OCI-LY1 (cell line): ENCODE measurements around the gene KCNJ16.

Experiments used
- H2AFZ ChIP-seq: fragments of 200-600 bp; sonication (generic), shearing (Covaris generic); 2 replicates; pipeline ENCODE4 v1.6.0; 2014; ENCODE audit warnings: antibody characterized with exemption, mild to moderate bottlenecking, low read length
- H3F3A ChIP-seq: fragments of 200-600 bp; sonication (generic), shearing (Covaris generic); 2 replicates; pipeline ENCODE4 v1.6.0; 2014; ENCODE audit warnings: mild to moderate bottlenecking, antibody characterized with exemption, low read length, moderate library complexity; ENCODE audit not compliant: insufficient read depth
- H3K27ac ChIP-seq: fragments of 200-600 bp; sonication (generic); 2 replicates; pipeline ENCODE4 v1.5.1; 2014; ENCODE audit warnings: low read length, mixed run types, mild to moderate bottlenecking, low read depth; ENCODE audit not compliant: poor library complexity, severe bottlenecking
- H3K27me3 ChIP-seq: fragments of 200-600 bp; sonication (generic); 2 replicates; pipeline ENCODE4 v1.6.0; 2014; ENCODE audit warnings: antibody characterized with exemption, mild to moderate bottlenecking, low read length, moderate library complexity; ENCODE audit not compliant: insufficient read depth
- H3K36me3 ChIP-seq: fragments of 200-600 bp; sonication (generic); 2 replicates; pipeline ENCODE4 v1.6.1; 2014; ENCODE audit warnings: mild to moderate bottlenecking, antibody characterized with exemption, low read length, moderate library complexity, mixed read lengths; ENCODE audit not compliant: insufficient read depth
- H3K4me1 ChIP-seq: fragments of 200-600 bp; sonication (generic); 2 replicates; pipeline ENCODE4 v1.5.1; 2014; ENCODE audit warnings: mild to moderate bottlenecking, low read length, moderate library complexity; ENCODE audit not compliant: insufficient read depth, severe bottlenecking
- H3K4me2 ChIP-seq: fragments of 200-600 bp; sonication (generic), shearing (Covaris generic); 2 replicates; pipeline ENCODE4 v1.6.1; 2014; ENCODE audit warnings: low read length
- H3K4me3 ChIP-seq: fragments of 200-600 bp; sonication (generic); 2 replicates; pipeline ENCODE4 v1.5.1; 2014; ENCODE audit warnings: low read length, low read depth, mild to moderate bottlenecking, mixed read lengths; ENCODE audit not compliant: poor library complexity, severe bottlenecking
- H3K79me2 ChIP-seq: fragments of 200-600 bp; shearing (Covaris generic); 2 replicates; pipeline ENCODE4 v1.6.1; 2016; ENCODE audit warnings: mixed run types, low read length, mixed read lengths; ENCODE audit not compliant: insufficient read depth
- H3K9ac ChIP-seq: fragments of 200-600 bp; sonication (generic), shearing (Covaris generic); 2 replicates; pipeline ENCODE4 v1.6.1; 2014; ENCODE audit warnings: mild to moderate bottlenecking, low read length, mixed read lengths
- H3K9me2 ChIP-seq: fragments of 200-600 bp; sonication (generic), shearing (Covaris generic); 2 replicates; pipeline ENCODE4 v1.6.1; 2014; ENCODE audit warnings: low read depth, mild to moderate bottlenecking, low read length, mixed read lengths
- H3K9me3 ChIP-seq: fragments of 200-600 bp; shearing (Covaris generic); 2 replicates; pipeline ENCODE4 v1.6.1; 2014; ENCODE audit warnings: low read length, mixed read lengths
- H4K20me1 ChIP-seq: fragments of 200-600 bp; sonication (generic), shearing (Covaris generic); 2 replicates; pipeline ENCODE4 v1.6.0; 2016; ENCODE audit warnings: mild to moderate bottlenecking, low read length; ENCODE audit not compliant: insufficient read depth
- EZH2 ChIP-seq: fragments of 200-600 bp; sonication (generic), shearing (Covaris generic); IDR thresholded peaks from 2 replicates; pipeline ENCODE4 v1.8.0; 2017; ENCODE audit warnings: borderline replicate concordance, mixed run types, mild to moderate bottlenecking, antibody characterized with exemption, low read length, moderate library complexity, mixed read lengths
- TF ChIP-seq, protein P1 (sequence below): fragments of 200-600 bp; sonication (generic), shearing (Covaris generic); IDR thresholded peaks from 2 replicates; pipeline ENCODE4 v1.5.1; 2017; ENCODE audit warnings: mild to moderate bottlenecking, antibody characterized with exemption, low read length, moderate library complexity, mixed read lengths

Gene KCNJ16

DNA sequence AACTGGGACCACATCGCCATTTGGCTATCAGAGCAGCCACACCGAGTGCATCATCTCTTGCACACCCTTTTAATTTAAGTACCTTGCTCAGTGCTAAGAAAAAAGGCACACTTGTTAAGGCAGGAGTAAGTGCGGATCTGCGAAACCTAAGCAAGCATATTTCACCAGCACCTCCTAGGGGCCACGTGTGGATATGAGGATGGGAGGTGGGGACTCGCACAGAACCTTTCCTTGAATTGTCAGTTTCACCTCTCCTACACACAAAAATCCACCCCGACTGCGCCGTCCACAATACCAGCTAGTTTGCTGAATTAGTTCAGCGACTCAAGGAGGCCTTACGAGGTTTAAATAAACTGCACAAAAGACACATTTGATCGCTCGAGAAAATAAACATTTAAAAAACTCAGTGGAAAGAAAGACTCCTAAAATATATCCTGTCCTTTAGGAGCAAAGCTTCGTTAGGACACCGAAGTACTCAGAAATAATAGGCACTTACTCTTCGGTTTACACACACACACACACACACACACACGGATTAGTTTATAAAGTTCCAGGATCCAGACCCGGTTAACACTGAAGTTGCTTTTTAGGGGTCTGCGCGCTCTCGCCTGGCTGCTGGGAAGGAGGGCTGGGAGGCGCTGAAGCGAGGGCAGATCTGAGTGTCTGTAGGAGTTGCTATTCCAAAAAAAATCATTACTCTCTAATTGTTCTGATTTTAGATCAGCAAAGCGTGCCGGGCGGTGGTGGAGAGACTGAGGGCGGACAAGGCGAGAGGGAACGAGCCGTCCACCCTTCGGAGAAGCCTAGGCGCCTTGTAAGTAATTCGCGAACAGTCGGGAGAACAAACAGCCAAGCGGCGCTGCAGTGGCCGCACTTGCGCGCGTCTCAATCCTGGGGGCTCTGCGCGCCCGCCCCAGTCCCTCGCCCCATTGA lies 93.3 kb downstream of the KCNJ16 start:
- no peaks in the 10 kb centered on the region for H3K9me3 ChIP-seq
- TF ChIP-seq, protein P1, sequence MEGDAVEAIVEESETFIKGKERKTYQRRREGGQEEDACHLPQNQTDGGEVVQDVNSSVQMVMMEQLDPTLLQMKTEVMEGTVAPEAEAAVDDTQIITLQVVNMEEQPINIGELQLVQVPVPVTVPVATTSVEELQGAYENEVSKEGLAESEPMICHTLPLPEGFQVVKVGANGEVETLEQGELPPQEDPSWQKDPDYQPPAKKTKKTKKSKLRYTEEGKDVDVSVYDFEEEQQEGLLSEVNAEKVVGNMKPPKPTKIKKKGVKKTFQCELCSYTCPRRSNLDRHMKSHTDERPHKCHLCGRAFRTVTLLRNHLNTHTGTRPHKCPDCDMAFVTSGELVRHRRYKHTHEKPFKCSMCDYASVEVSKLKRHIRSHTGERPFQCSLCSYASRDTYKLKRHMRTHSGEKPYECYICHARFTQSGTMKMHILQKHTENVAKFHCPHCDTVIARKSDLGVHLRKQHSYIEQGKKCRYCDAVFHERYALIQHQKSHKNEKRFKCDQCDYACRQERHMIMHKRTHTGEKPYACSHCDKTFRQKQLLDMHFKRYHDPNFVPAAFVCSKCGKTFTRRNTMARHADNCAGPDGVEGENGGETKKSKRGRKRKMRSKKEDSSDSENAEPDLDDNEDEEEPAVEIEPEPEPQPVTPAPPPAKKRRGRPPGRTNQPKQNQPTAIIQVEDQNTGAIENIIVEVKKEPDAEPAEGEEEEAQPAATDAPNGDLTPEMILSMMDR, result peak; percentile 62
- no peak for TF ChIP-seq EZH2
- no peaks in the 10 kb centered on the region for H3K36me3 ChIP-seq
- H3K4me1 ChIP-seq, result peaks cover 21% of the 10 kb centered on the region
- no peak overlapping the region for H2AFZ ChIP-seq
- no peaks in the 10 kb centered on the region for H3K9me2 ChIP-seq
- no peaks in the 10 kb centered on the region for H3F3A ChIP-seq
- no peaks in the 10 kb centered on the region for H3K79me2 ChIP-seq
- peak overlapping the region; percentile 78 for H3K4me2 ChIP-seq
- no peaks in the 10 kb centered on the region for H3K27me3 ChIP-seq
- H3K4me3 ChIP-seq, result peak overlapping the region; percentile 64
- no peak overlapping the region for H3K27ac ChIP-seq
- H3K9ac ChIP-seq, result no peak overlapping the region
- H4K20me1 ChIP-seq, result no peaks in the 10 kb centered on the region

DNA sequence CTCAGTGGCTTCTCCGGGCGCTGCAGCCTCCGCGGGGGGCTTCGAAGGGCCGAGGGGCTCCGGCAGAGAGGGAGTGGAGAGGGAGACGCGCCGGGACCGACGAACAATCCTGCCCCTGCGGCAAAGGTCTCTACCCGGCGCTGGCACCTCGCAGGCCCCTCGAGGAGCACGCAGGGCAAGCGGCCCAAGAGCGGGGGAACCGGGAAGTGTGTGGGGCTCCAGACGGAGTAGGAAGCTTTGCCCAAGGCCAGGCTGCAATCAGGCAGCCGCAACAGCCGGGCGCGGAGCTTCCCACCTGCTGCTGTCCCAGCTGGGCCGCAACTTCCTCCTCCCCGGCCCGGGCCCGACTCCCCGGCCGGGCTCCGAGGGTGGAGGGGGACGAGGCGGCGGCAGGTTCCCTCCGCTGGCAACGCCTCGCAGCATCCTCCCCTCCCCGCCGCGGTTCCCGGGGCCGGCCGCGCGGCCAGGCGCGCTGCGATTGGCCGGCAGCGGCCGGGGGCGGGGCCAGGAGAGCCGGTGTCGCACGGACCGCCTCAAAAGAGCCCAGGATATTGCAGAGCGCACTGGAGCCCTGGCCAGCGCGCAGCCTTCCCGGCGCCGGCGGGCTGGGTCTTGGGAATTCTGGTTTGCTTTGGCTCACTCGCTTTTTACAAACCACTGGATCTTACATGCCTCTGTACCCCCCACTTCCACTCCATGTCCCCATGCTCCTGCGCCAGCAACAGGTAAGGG lies 94.1 kb downstream of the KCNJ16 start, which contains the start of gene KCNJ2:
KCNJ2 (plus strand) TSS at position 556 of the 732 bp plus-strand sequence. CDS start 5,508 bp downstream, outside the sequence.
- TF ChIP-seq EZH2, result no peak
- TF ChIP-seq, protein P1, result no peak
- Histone ChIP-seq H4K20me1 (no peaks in the 10 kb centered on the region), H3K36me3 (no peaks in the 10 kb centered on the region), H3K4me2 (peak within 1 kb of the TSS; percentile 78), H3K4me3 (peak within 1 kb of the TSS; percentile 64), H3K9me2 (no peaks in the 10 kb centered on the region), H3K79me2 (no peaks in the 10 kb centered on the region), H3K27me3 (no peaks in the 10 kb centered on the region), H3K9me3 (no peaks in the 10 kb centered on the region), H2AFZ (peak within 1 kb of the TSS; percentile 5; the same call in 1 of the 2 replicates), H3K4me1 (peaks cover 21% of the 10 kb centered on the region), H3K9ac (peak within 1 kb of the TSS; percentile 52), H3K27ac (no peak within 1 kb of the TSS), H3F3A (no peaks in the 10 kb centered on the region)

DNA sequence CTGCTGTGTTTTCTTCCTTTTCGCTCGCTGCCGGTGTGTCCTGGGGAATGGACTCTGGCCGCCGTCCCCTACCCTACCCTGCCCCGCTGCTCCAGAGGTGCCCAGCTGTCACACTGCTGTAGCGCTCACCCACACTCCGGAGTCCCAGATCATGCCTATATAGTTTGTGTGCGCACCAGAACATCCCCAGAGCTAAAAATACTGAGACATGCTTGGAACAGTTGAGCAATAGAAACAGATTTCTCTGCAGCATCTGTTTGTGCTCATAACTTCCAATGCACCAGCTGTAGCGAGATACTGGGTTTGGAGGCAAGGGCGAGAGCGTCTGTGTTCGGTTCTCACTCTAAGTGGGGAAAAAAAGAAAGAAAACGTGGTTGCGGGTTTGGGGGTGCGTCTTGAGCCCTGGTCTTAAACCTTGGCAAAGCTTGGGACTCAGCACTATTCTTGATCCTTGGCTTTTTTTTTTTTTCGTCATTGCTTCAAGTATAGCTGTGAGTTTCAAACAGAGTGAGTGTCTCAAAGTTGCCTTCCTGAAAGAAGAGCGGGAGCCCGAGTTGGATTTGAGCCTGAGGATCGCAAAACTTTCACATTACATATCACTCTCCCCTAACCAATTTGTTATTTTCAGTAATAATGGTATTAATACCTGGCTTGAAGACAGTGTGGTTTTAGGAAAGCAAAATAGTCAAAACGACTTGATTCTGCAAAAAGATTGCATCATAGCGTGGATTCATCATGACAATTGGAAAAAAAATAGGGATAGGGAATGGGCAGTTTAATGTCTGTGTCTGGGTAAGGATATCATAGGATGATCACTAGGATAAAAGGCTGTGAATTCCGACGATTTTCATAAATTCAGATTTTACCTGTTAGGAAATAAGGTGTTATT lies 94.9 kb downstream of the KCNJ16 start:
- peak overlapping the region; percentile 78 for H3K4me2 ChIP-seq
- H3K4me1 ChIP-seq, result peaks cover 17% of the 10 kb centered on the region
- H3K36me3 ChIP-seq, result no peaks in the 10 kb centered on the region
- no peaks in the 10 kb centered on the region for H3F3A ChIP-seq
- H3K27me3 ChIP-seq, result no peaks in the 10 kb centered on the region
- H3K9ac ChIP-seq, result peak overlapping the region; percentile 52
- TF ChIP-seq, protein P1, result no peak
- TF ChIP-seq EZH2, result no peak
- no peaks in the 10 kb centered on the region for H3K9me3 ChIP-seq
- H4K20me1 ChIP-seq, result no peaks in the 10 kb centered on the region
- no peaks in the 10 kb centered on the region for H3K9me2 ChIP-seq
- H2AFZ ChIP-seq, result peak overlapping the region; percentile 5; the same call in 1 of the 2 replicates
- H3K79me2 ChIP-seq, result no peaks in the 10 kb centered on the region
- no peak overlapping the region for H3K27ac ChIP-seq
- H3K4me3 ChIP-seq, result peak overlapping the region; percentile 64
